ENCODE measurements around the gene TMBIM1. TPM values are rescaled to one million over a fixed set of nuclear protein-coding genes. Genes with fewer than 3 reads are reported as not detected.

The TMBIM1 gene
- total RNA-seq, 2 donors from 2014 or later: 82.8 to 225 TPM

DNA sequence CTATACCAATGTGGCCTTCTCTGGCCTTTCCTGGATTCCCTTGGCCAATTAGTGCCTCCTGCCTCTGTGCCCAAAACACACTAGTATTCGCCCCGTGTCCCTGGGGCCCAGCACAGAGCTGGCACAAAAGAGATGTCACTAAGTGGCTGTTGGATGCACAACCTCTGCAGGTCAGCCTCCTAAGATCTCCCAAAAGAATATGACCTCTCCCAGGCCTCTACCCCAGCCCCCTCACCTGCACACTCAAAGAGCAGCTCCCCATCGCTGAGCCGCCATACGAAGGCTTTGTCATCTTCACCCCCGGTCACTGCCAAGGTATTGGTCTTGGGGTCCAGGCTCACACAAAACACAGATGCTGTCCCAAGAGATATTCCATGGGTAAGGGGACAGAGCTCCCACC, 25.0 kb downstream of the TMBIM1 start:
- peaks cover 49% of the 10 kb centered on the region for H3K36me3 ChIP-seq
- peaks cover 0 to 33% of the 10 kb centered on the region in 2 donors for H3K4me1 ChIP-seq
- DNase-seq (ENCODE audit: low spot score): no peak
- H3K27me3 ChIP-seq: no peaks in the 10 kb centered on the region
- TF ChIP-seq, protein P1, sequence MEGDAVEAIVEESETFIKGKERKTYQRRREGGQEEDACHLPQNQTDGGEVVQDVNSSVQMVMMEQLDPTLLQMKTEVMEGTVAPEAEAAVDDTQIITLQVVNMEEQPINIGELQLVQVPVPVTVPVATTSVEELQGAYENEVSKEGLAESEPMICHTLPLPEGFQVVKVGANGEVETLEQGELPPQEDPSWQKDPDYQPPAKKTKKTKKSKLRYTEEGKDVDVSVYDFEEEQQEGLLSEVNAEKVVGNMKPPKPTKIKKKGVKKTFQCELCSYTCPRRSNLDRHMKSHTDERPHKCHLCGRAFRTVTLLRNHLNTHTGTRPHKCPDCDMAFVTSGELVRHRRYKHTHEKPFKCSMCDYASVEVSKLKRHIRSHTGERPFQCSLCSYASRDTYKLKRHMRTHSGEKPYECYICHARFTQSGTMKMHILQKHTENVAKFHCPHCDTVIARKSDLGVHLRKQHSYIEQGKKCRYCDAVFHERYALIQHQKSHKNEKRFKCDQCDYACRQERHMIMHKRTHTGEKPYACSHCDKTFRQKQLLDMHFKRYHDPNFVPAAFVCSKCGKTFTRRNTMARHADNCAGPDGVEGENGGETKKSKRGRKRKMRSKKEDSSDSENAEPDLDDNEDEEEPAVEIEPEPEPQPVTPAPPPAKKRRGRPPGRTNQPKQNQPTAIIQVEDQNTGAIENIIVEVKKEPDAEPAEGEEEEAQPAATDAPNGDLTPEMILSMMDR (IDR thresholded peaks at IDR 0.05): no peak
- H3K9me3 ChIP-seq: no peaks in the 10 kb centered on the region
- H3K27ac ChIP-seq: no peak overlapping the region
- no peak overlapping the region for H3K4me3 ChIP-seq

DNA sequence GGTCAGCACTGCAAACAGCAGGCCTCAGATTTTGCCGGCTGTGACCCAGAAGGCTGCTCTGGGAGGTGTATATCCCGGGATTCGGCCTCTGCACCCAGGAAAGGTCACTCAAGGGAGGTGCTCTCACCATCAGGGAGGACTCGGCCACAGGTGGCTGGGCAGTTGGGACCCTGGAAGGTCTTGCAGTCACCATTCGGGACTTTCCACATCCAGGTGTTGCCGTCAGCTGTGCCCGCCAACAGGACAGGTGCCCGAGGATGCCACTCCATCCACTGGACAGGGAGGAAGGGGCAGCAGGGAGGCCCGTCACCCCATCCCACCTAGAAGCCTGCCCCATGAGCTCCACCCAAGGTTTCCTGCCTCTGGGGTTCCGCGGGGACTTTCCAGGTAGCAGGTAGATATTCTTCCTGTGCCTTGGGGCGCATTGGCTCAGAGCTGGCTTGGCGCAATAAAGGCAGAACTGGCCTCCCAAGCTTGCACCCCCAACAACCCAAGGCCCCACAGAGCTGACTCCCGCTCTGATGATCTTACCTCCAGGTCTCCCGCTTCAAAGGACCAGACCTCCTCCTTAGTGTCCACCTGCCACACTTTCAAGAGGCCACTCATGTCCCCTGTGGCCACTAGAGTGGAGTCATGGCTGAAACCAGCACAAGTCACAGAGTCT, 25.9 kb downstream of the TMBIM1 start:
- Histone ChIP-seq H3K36me3 (peaks cover 49% of the 10 kb centered on the region), H3K4me1 (peaks cover 0 to 33% of the 10 kb centered on the region in 2 donors), H3K27me3 (no peaks in the 10 kb centered on the region), H3K27ac (no peak overlapping the region), H3K9me3 (no peaks in the 10 kb centered on the region), H3K4me3 (no peak overlapping the region)
- TF ChIP-seq, protein P1 (IDR thresholded peaks at IDR 0.05): no peak
- DNase-seq (ENCODE audit: low spot score): no peak

DNA sequence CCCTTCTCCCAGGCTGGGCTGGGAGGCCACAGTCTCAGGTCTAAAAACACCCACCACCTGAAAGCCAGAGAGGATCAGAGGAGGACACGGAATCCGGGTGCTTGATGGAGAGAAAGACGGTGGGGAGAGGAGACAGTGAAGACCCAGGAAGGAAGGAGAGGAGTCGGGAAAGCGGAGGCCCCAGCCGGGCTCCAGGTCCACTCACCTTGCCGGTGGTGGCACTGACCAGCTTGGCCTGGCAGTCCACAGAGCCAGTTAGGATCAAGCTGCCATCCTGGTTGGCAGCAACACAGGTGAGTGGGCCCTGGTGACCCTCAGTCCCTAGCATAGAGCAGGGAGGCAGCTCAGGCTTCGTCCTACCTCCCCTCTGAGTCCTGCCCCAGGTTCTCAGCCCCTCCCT, 26.7 kb downstream of the TMBIM1 start:
- DNase-seq (ENCODE audit: low spot score): no peak
- H3K9me3 ChIP-seq: no peaks in the 10 kb centered on the region
- no peaks in the 10 kb centered on the region for H3K27me3 ChIP-seq
- no peak overlapping the region for H3K27ac ChIP-seq
- H3K4me3 ChIP-seq: no peak overlapping the region
- TF ChIP-seq, protein P1 (IDR thresholded peaks at IDR 0.05): no peak
- H3K36me3 ChIP-seq: peaks cover 49% of the 10 kb centered on the region
- H3K4me1 ChIP-seq: peaks cover 0 to 34% of the 10 kb centered on the region in 2 donors

DNA sequence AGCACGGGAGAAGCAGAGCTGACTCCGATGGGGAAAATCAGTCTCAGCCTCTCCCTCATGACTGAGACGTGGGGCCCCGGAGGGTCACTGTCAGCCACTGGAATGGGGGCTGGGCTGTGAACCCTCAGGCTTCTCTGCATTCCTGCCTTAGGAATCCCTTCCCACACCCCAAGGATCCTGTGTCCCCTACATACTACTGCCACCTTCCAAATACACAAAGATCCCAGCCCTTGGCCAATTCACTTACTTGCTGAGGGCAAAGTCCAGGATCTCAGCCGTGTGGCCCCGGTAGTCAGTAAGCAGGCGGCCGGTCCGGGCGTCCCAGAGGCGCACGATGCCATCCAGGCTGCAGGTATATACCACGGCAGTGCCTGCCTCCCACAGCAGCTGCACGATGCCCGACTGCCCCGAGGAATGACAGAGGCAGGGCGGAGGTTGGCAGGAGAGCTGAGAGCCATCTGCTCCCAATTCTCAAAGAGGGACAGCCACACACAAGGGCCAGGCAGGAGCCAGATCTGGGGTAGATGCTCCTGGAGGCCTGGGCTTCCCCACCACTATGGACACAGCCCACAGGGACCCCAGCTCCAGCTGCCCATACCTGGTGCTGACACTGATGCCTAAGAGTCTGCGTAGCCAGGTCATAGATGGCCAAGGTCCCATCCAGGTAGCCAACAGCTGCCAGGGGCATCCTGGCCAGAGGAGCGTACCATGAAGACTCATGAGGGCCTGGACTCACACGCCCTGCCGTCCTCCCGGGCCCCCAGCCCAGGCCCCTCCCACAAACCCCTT, 27.3 kb downstream of the TMBIM1 start:
- no peak for DNase-seq (ENCODE audit: low spot score)
- Histone ChIP-seq H3K36me3 (peaks cover 49% of the 10 kb centered on the region), H3K27ac (no peak overlapping the region), H3K9me3 (no peaks in the 10 kb centered on the region), H3K4me1 (peaks cover 0 to 40% of the 10 kb centered on the region in 2 donors), H3K4me3 (no peak overlapping the region), H3K27me3 (no peaks in the 10 kb centered on the region)
- TF ChIP-seq, protein P1 (IDR thresholded peaks at IDR 0.05): no peak

DNA sequence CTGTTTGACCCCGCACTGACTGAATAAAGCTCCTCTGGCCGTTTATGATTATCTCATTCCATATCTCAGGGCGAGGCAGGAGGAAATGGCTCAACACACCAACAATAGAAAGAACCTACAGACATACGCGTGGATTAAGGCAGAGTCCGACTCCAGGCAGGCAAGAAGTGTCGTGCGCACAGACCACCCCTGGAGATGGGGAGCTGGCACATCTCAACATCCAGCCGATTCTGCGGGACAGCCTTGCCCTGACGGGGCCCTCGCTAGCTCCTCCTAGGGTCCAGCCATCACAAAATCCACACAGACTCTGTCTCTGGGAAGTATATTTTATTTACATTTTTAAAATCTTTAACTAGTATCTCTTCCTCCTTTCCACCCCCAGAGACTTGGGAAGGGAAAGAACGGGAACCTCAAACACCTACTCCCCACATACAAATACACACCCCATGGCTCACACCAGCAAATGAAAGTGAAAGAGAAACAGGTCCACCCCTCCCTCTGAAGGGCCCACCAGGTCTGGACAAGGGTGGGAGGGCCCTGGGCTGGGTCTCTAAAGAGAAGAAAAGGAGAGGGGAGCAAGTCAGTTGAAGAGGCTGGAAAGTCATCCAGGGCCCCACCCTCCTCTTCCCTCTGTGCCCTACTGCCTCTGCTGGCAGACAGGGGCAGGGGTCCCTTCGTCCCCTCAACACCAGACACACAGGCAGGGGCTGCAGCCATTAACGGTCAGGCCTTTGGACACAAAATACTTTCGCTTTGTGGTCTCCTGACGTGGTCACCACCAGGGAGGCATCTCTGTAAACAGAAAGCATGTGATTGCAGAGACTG, 28.3 kb downstream of the TMBIM1 start:
- H3K27ac ChIP-seq: no peak overlapping the region
- DNase-seq (ENCODE audit: low spot score): no peak

More for the DNA sequence above, 28.3 kb downstream of the TMBIM1 start:
- TF ChIP-seq, protein P1 (IDR thresholded peaks at IDR 0.05): no peak
- Histone ChIP-seq H3K4me3 (no peak overlapping the region), H3K4me1 (peaks cover 0 to 45% of the 10 kb centered on the region in 2 donors), H3K27me3 (no peaks in the 10 kb centered on the region), H3K36me3 (peaks cover 49% of the 10 kb centered on the region), H3K9me3 (no peaks in the 10 kb centered on the region)
